Upper lobe of right lung (tissue), 1 donor: ENCODE data around the gene NPLOC4. TPM values are rescaled to one million over a fixed set of nuclear protein-coding genes. Genes with fewer than 3 reads are reported as not detected.

ENCODE experiments used
- ATAC-seq: fragments of 200-7000 bp; cut with Tn5 transposase; one replicate; pipeline ENCODE4 v1.9.1; 2020; ENCODE audit warnings: mild to moderate bottlenecking, moderate library complexity
- DNase-seq: peaks from one replicate; pipeline ENCODE4 v3.0.0-alpha.2; 2020
- H3K27ac ChIP-seq: fragments of 200-600 bp; one replicate; pipeline ENCODE4 v1.8.0; 2022
- H3K27me3 ChIP-seq: fragments of 200-600 bp; one replicate; pipeline ENCODE4 v1.8.0; 2022; ENCODE audit warnings: mild to moderate bottlenecking
- H3K36me3 ChIP-seq: fragments of 200-600 bp; one replicate; pipeline ENCODE4 v1.8.0; 2022
- H3K4me1 ChIP-seq: fragments of 200-600 bp; one replicate; pipeline ENCODE4 v1.8.0; 2022
- H3K4me3 ChIP-seq: fragments of 200-600 bp; one replicate; pipeline ENCODE4 v1.8.0; 2022; ENCODE audit warnings: mild to moderate bottlenecking
- H3K9me3 ChIP-seq: fragments of 200-600 bp; one replicate; pipeline ENCODE4 v1.8.0; 2022
- intact Hi-C: fragments of 100-400 bp; cut with DNase I; formaldehyde crosslinking; loops from one replicate; pipeline ENCODE4 v1.11.0; 2022
- total RNA-seq: library from RNA; stranded (reverse); fragmentation: NEBNext Ultra II Directional; extraction: Animal tissue kit (Norgen Biotek cat#: 25700); gene quantifications from one replicate; pipeline ENCODE4 v1.2.1, GENCODE V29; 2021
- TF ChIP-seq, protein P1 (sequence below): fragments of 200-600 bp; IDR thresholded peaks from one replicate; pipeline ENCODE4 v1.8.0; 2022; ENCODE audit warnings: antibody characterized with exemption
- donor health status: DM: no; HTN: yes; CAD: no; lungs with severe emphysema.

Gene NPLOC4
- total RNA-seq, 1 donor from 2014 or later = 93.6 TPM

- intact Hi-C loops = no loop called here
- no peaks in the 10 kb centered on the region for H3K4me1 ChIP-seq
- DNase-seq (no peak), ATAC-seq (no peak)
- H3K27me3 ChIP-seq = no peaks in the 10 kb centered on the region
- H3K27ac ChIP-seq = no peak overlapping the region
- no peak overlapping the region for H3K4me3 ChIP-seq
- peaks cover 72% of the 10 kb centered on the region for H3K36me3 ChIP-seq
- H3K9me3 ChIP-seq = no peaks in the 10 kb centered on the region
- TF ChIP-seq, protein P1, sequence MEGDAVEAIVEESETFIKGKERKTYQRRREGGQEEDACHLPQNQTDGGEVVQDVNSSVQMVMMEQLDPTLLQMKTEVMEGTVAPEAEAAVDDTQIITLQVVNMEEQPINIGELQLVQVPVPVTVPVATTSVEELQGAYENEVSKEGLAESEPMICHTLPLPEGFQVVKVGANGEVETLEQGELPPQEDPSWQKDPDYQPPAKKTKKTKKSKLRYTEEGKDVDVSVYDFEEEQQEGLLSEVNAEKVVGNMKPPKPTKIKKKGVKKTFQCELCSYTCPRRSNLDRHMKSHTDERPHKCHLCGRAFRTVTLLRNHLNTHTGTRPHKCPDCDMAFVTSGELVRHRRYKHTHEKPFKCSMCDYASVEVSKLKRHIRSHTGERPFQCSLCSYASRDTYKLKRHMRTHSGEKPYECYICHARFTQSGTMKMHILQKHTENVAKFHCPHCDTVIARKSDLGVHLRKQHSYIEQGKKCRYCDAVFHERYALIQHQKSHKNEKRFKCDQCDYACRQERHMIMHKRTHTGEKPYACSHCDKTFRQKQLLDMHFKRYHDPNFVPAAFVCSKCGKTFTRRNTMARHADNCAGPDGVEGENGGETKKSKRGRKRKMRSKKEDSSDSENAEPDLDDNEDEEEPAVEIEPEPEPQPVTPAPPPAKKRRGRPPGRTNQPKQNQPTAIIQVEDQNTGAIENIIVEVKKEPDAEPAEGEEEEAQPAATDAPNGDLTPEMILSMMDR = no peak
Observed at GRCh38 chr17:81573794-81574642, 62.9 kb downstream of the NPLOC4 start.

GRCh38 chr17:81572563-81573168 lies 64.2 kb downstream of the NPLOC4 start:
- Histone ChIP-seq H3K36me3 (peaks cover 76% of the 10 kb centered on the region), H3K27me3 (no peaks in the 10 kb centered on the region), H3K4me1 (peaks cover under 1% of the 10 kb centered on the region), H3K9me3 (no peaks in the 10 kb centered on the region), H3K27ac (no peak overlapping the region), H3K4me3 (no peak overlapping the region)
- intact Hi-C loops = no loop called here
- no peak for DNase-seq
- TF ChIP-seq, protein P1 = no peak
- no peak for ATAC-seq

DNA sequence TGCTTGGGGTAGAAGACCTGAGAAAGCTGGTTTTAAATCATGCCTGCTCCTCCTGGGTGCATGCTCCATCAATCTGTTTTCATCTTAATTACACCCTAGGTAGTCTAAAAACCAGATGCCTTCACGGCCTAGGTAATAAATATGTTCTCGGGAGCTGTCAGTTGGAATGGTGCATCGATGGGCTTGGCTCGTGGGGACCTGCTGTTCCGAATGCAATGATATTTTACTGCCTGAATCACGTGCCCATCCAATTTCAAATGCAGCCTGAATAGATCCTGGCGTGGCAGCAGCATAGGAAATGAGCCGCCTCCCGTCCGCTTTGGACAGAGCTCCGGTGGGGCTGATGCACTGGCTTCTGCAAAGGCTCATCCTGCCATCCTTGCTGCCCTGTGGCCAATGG lies 65.9 kb downstream of the NPLOC4 start:
- H3K36me3 ChIP-seq = peaks cover 91% of the 10 kb centered on the region
- no peak for ATAC-seq
- H3K9me3 ChIP-seq = no peaks in the 10 kb centered on the region
- no peak overlapping the region for H3K4me3 ChIP-seq
- peaks cover 16% of the 10 kb centered on the region for H3K4me1 ChIP-seq
- no peak for DNase-seq
- no peak overlapping the region for H3K27ac ChIP-seq
- TF ChIP-seq, protein P1 = no peak
- intact Hi-C loops = no loop called here
- no peaks in the 10 kb centered on the region for H3K27me3 ChIP-seq

GRCh38 chr17:81569986-81570514 lies 66.9 kb downstream of the NPLOC4 start:
- TF ChIP-seq, protein P1 = no peak
- Histone ChIP-seq H3K9me3 (no peaks in the 10 kb centered on the region), H3K27me3 (no peaks in the 10 kb centered on the region), H3K36me3 (peaks cover 94% of the 10 kb centered on the region), H3K4me3 (no peak overlapping the region), H3K27ac (no peak overlapping the region), H3K4me1 (peaks cover 20% of the 10 kb centered on the region)
- ATAC-seq (no peak), DNase-seq (no peak)
- intact Hi-C loops = no loop called here

DNA sequence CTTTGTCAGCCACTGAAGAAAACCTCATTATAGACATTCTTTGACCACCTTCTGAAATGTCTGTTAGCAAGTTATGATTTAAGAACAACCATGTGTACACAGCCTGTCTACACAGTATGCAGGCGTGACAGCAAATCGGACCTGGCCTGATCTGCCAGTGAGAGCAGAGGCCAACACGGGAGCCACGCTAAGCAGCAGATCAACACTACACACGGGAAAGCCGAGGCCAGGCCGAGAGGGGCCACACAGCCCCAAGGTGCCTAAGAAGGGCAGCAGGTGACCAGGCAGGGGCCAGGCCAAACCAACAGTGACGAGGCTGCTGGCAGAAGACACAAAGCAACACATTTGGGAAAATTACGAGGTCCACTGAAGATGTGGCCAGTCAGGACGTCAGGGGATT lies 68.5 kb downstream of the NPLOC4 start:
- Histone ChIP-seq H3K27me3 (no peaks in the 10 kb centered on the region), H3K4me1 (peaks cover 24% of the 10 kb centered on the region), H3K9me3 (no peaks in the 10 kb centered on the region), H3K27ac (no peak overlapping the region), H3K36me3 (peaks cover 95% of the 10 kb centered on the region), H3K4me3 (no peak overlapping the region)
- TF ChIP-seq, protein P1 = no peak
- intact Hi-C loops = no loop called here
- no peak for ATAC-seq
- DNase-seq = no peak
